CD4-positive, alpha-beta memory T cell (primary cell): ENCODE data around the gene CHD5. TPM values are rescaled to one million over a fixed set of nuclear protein-coding genes. Genes with fewer than 3 reads are reported as not detected.

Experiments
- CTCF ChIA-PET: fragments of 350-600 bp; sonication (Branson Sonifier 250); formaldehyde crosslinking; loops from one replicate; lab custom pipeline; 2021; ENCODE audit warnings: inconsistent platforms; ENCODE audit not compliant: partially characterized antibody; lab: Charles Lee
- POLR2A ChIA-PET: fragments of 350-600 bp; sonication (Branson Sonifier 250); formaldehyde crosslinking; loops from one replicate; lab custom pipeline; 2021; ENCODE audit not compliant: partially characterized antibody; lab: Charles Lee
- DNase-seq, 5 donors: peaks; one replicate each; pipeline versions ENCODE4 v3.0.0 to v3.0.0-alpha.2; 2020 to 2022; ENCODE audit warnings: mixed read lengths in 1 of 5
- H3K27ac ChIP-seq: one replicate; pipeline ENCODE4 v1.7.0; 2013; ENCODE audit warnings: low read depth, low read length
- H3K27me3 ChIP-seq: 2 replicates; pipeline ENCODE4 v1.7.0; 2013; ENCODE audit warnings: mild to moderate bottlenecking, low read length, moderate library complexity; ENCODE audit not compliant: insufficient read depth
- H3K36me3 ChIP-seq: 2 replicates; pipeline ENCODE4 v1.7.0; 2013; ENCODE audit warnings: mild to moderate bottlenecking, low read length, moderate library complexity; ENCODE audit not compliant: insufficient read depth
- H3K4me1 ChIP-seq: 2 replicates; pipeline ENCODE4 v1.7.0; 2013; ENCODE audit warnings: mild to moderate bottlenecking, low read length, moderate library complexity; ENCODE audit not compliant: insufficient read depth
- H3K4me3 ChIP-seq, 2 donors: one replicate each; pipeline ENCODE4 v1.7.0; 2013; ENCODE audit warnings: low read length in 2 of 2, mild to moderate bottlenecking in 1 of 2
- H3K9me3 ChIP-seq, 2 donors: one replicate each; pipeline ENCODE4 v1.7.0; 2013; ENCODE audit warnings: low read length in 2 of 2, control low read depth in 1 of 2; ENCODE audit not compliant: control insufficient read depth in 1 of 2
- H3K27ac Mint-ChIP-seq, 7 donors: one replicate each; pipeline ENCODE4 v1.8.0; 2020 to 2021; ENCODE audit warnings: mixed read lengths in 7 of 7, mild to moderate bottlenecking in 6 of 7, inconsistent platforms in 3 of 7, moderate library complexity in 3 of 7
- H3K27me3 Mint-ChIP-seq, 2 donors: one replicate each; pipeline ENCODE4 v1.8.0; 2020 to 2021; ENCODE audit warnings: mixed read lengths in 2 of 2
- H3K36me3 Mint-ChIP-seq, 2 donors: one replicate each; pipeline ENCODE4 v1.8.0; 2020 to 2021; ENCODE audit warnings: mixed read lengths in 2 of 2, inconsistent platforms in 1 of 2, mild to moderate bottlenecking in 1 of 2
- H3K4me1 Mint-ChIP-seq, 4 donors: one replicate each; pipeline ENCODE4 v1.8.0; 2020 to 2021; ENCODE audit warnings: mixed read lengths in 4 of 4, mild to moderate bottlenecking in 1 of 4
- H3K4me3 Mint-ChIP-seq, 8 donors: one replicate each; pipeline ENCODE4 v1.8.0; 2020 to 2021; ENCODE audit warnings: mixed read lengths in 8 of 8, mild to moderate bottlenecking in 7 of 8, moderate library complexity in 6 of 8, inconsistent platforms in 3 of 8
- H3K9me3 Mint-ChIP-seq, 8 donors: one replicate each; pipeline ENCODE4 v1.8.0; 2020 to 2021; ENCODE audit warnings: mixed read lengths in 8 of 8, mild to moderate bottlenecking in 5 of 8, inconsistent platforms in 3 of 8, moderate library complexity in 1 of 8
- intact Hi-C: fragments of 100-400 bp; cut with micrococcal nuclease; formaldehyde crosslinking; loops from one replicate; pipeline ENCODE4 v1.15.1; 2023
- polyA plus RNA-seq, 2 donors: library from polyadenylated mRNA; unstranded; fragments of 300-500 nt; fragmentation: Illumina TruSeq; gene quantifications; one replicate each; pipeline ENCODE4 v1.2.3, GENCODE V29; 2021
- total RNA-seq, 2 experiments: library from RNA; stranded (reverse); gene quantifications; one replicate each; pipeline ENCODE4 v1.2.3, GENCODE V29; 2021

The CHD5 gene
- total and polyA plus RNA-seq, 4 experiments from 2014 or later = 0.06 to 0.17 TPM; not detected in 2

GRCh38 chr1:6088956-6089355, 91.2 kb downstream of the CHD5 start:
- H3K27me3 ChIP-seq = no peaks in the 10 kb centered on the region
- CTCF ChIA-PET = no interaction called here
- POLR2A ChIA-PET = no interaction called here
- H3K27me3 Mint-ChIP-seq = no peaks in the 10 kb centered on the region
- no peak overlapping the region for H3K27ac ChIP-seq
- H3K4me3 ChIP-seq = no peak overlapping the region
- H3K4me1 ChIP-seq = no peaks in the 10 kb centered on the region
- peaks cover 13 to 54% of the 10 kb centered on the region in 2 donors for H3K36me3 Mint-ChIP-seq
- no peaks in the 10 kb centered on the region for H3K9me3 Mint-ChIP-seq
- no peak for DNase-seq
- intact Hi-C loops = no loop called here
- H3K9me3 ChIP-seq = no peaks in the 10 kb centered on the region
- H3K4me1 Mint-ChIP-seq = no peaks in the 10 kb centered on the region
- H3K36me3 ChIP-seq = peaks cover 36% of the 10 kb centered on the region
- H3K4me3 Mint-ChIP-seq = no peak overlapping the region
- H3K27ac Mint-ChIP-seq = no peak overlapping the region

- Histone ChIP-seq H3K27ac (no peak overlapping the region), H3K4me1 (no peaks in the 10 kb centered on the region), H3K36me3 (peaks cover 36% of the 10 kb centered on the region), H3K27me3 (no peaks in the 10 kb centered on the region), H3K9me3 (no peaks in the 10 kb centered on the region), H3K4me3 (no peak overlapping the region)
- POLR2A ChIA-PET = interaction anchor here (1.5 kb wide), 1 partner anchor 57 kb away, joined by 3 read pairs; no protein-coding TSS in a partner anchor
- Mint-ChIP-seq H3K27ac (peak overlapping the region in 1 of 7 donors; percentile 67), H3K4me3 (no peak overlapping the region), H3K9me3 (no peaks in the 10 kb centered on the region), H3K4me1 (no peaks in the 10 kb centered on the region), H3K27me3 (no peaks in the 10 kb centered on the region), H3K36me3 (peaks cover 10 to 50% of the 10 kb centered on the region in 2 donors)
- DNase-seq = no peak
- intact Hi-C loops = no loop called here
- CTCF ChIA-PET = interaction anchor here (0.7 kb wide), 1 partner anchor 64 kb away, joined by 3 read pairs; no protein-coding TSS in a partner anchor
Observed at GRCh38 chr1:6087958-6088357, 92.2 kb downstream of the CHD5 start.

GRCh38 chr1:6087377-6087772, 92.7 kb downstream of the CHD5 start:
- H3K36me3 Mint-ChIP-seq = peaks cover 14 to 49% of the 10 kb centered on the region in 2 donors
- POLR2A ChIA-PET = interaction anchor here (1.5 kb wide), 1 partner anchor 57 kb away, joined by 3 read pairs; no protein-coding TSS in a partner anchor
- H3K4me1 ChIP-seq = no peaks in the 10 kb centered on the region

GRCh38 chr1:6086762-6087376, 93.3 kb downstream of the CHD5 start:
- H3K27ac ChIP-seq = no peak overlapping the region
- intact Hi-C loops = no loop called here
- no peaks in the 10 kb centered on the region for H3K27me3 ChIP-seq
- CTCF ChIA-PET = no interaction called here
- H3K4me3 ChIP-seq = no peak overlapping the region
- H3K4me1 Mint-ChIP-seq = no peaks in the 10 kb centered on the region
- no peaks in the 10 kb centered on the region for H3K27me3 Mint-ChIP-seq
- no peaks in the 10 kb centered on the region for H3K9me3 ChIP-seq
- peak overlapping the region in 1 of 7 donors; percentile 72 for H3K27ac Mint-ChIP-seq
- POLR2A ChIA-PET = interaction anchor here (1.5 kb wide), 1 partner anchor 56 kb away, joined by 3 read pairs; no protein-coding TSS in a partner anchor
- no peak overlapping the region for H3K4me3 Mint-ChIP-seq
- peaks cover 16 to 48% of the 10 kb centered on the region in 2 donors for H3K36me3 Mint-ChIP-seq
- no peaks in the 10 kb centered on the region for H3K4me1 ChIP-seq
- no peaks in the 10 kb centered on the region for H3K9me3 Mint-ChIP-seq
- H3K36me3 ChIP-seq = peaks cover 41% of the 10 kb centered on the region
- DNase-seq = no peak

More at GRCh38 chr1:6087377-6087772, 92.7 kb downstream of the CHD5 start:
- no peaks in the 10 kb centered on the region for H3K4me1 Mint-ChIP-seq
- intact Hi-C loops = no loop called here
- no peaks in the 10 kb centered on the region for H3K27me3 Mint-ChIP-seq
- no peak overlapping the region for H3K4me3 Mint-ChIP-seq
- H3K27ac Mint-ChIP-seq = peak overlapping the region in 1 of 7 donors; percentile 72
- Histone ChIP-seq H3K27me3 (no peaks in the 10 kb centered on the region), H3K36me3 (peaks cover 36% of the 10 kb centered on the region), H3K4me3 (no peak overlapping the region), H3K9me3 (no peaks in the 10 kb centered on the region), H3K27ac (no peak overlapping the region)
- DNase-seq = no peak
- H3K9me3 Mint-ChIP-seq = no peaks in the 10 kb centered on the region
- CTCF ChIA-PET = no interaction called here

GRCh38 chr1:6086358-6086757, 93.8 kb downstream of the CHD5 start:
- Histone ChIP-seq H3K27ac (no peak overlapping the region), H3K36me3 (peaks cover 45% of the 10 kb centered on the region), H3K9me3 (no peaks in the 10 kb centered on the region), H3K4me1 (no peaks in the 10 kb centered on the region), H3K4me3 (no peak overlapping the region), H3K27me3 (no peaks in the 10 kb centered on the region)
- peaks cover 20 to 52% of the 10 kb centered on the region in 2 donors for H3K36me3 Mint-ChIP-seq
- H3K27me3 Mint-ChIP-seq = no peaks in the 10 kb centered on the region
- ChIA-PET POLR2A (no interaction called here), CTCF (no interaction called here)
- intact Hi-C loops = no loop called here
- H3K4me3 Mint-ChIP-seq = no peak overlapping the region
- no peaks in the 10 kb centered on the region for H3K9me3 Mint-ChIP-seq
- no peaks in the 10 kb centered on the region for H3K4me1 Mint-ChIP-seq
- no peak for DNase-seq
- H3K27ac Mint-ChIP-seq = peak overlapping the region in 1 of 7 donors; percentile 50

- Mint-ChIP-seq H3K4me1 (no peaks in the 10 kb centered on the region), H3K4me3 (no peak overlapping the region), H3K36me3 (peaks cover 15 to 53% of the 10 kb centered on the region in 2 donors), H3K9me3 (no peaks in the 10 kb centered on the region), H3K27ac (no peak overlapping the region), H3K27me3 (no peaks in the 10 kb centered on the region)
- ChIA-PET POLR2A (no interaction called here), CTCF (no interaction called here)
- no peaks in the 10 kb centered on the region for H3K27me3 ChIP-seq
- DNase-seq = no peak
- H3K36me3 ChIP-seq = peaks cover 45% of the 10 kb centered on the region
- no peaks in the 10 kb centered on the region for H3K9me3 ChIP-seq
- intact Hi-C loops = no loop called here
- H3K27ac ChIP-seq = no peak overlapping the region
- H3K4me3 ChIP-seq = no peak overlapping the region
- H3K4me1 ChIP-seq = no peaks in the 10 kb centered on the region
Observed at GRCh38 chr1:6085666-6086065, 94.5 kb downstream of the CHD5 start.

- Mint-ChIP-seq H3K27ac (no peak overlapping the region), H3K4me3 (no peak overlapping the region), H3K9me3 (no peaks in the 10 kb centered on the region), H3K36me3 (peaks cover 15 to 56% of the 10 kb centered on the region in 2 donors), H3K4me1 (no peaks in the 10 kb centered on the region), H3K27me3 (no peaks in the 10 kb centered on the region)
- Histone ChIP-seq H3K27me3 (no peaks in the 10 kb centered on the region), H3K9me3 (no peaks in the 10 kb centered on the region), H3K4me1 (no peaks in the 10 kb centered on the region), H3K4me3 (no peak overlapping the region), H3K36me3 (peaks cover 48% of the 10 kb centered on the region), H3K27ac (no peak overlapping the region)
- peak in 1 of 5 donors; percentile 2 for DNase-seq
- POLR2A ChIA-PET = no interaction called here
- CTCF ChIA-PET = no interaction called here
- intact Hi-C loops = no loop called here
Observed at GRCh38 chr1:6084781-6085495, 95.2 kb downstream of the CHD5 start.
